ENCODE data around the gene PPP4R2. TPM values are rescaled to one million over a fixed set of nuclear protein-coding genes. Genes with fewer than 3 reads are reported as not detected.
A peak's percentile ranks its signal among the peaks of the same experiment; 100 is the strongest.

PPP4R2 gene
- polyA plus RNA-seq, 3 donors = 14.3 to 25.4 (median 18.7) TPM

- 92% methylated on average over 2 of the region's 5 CpGs for WGBS (ENCODE audit: insufficient coverage)
- Histone ChIP-seq H3K4me3 (replicated peaks in 1 of 3; ENCODE audit: low read depth in 2 of 3, low read length in 3 of 3) (peak overlapping the region in 1 of 3 experiments; percentile 1), H3K36me3 (replicated peaks in 1 of 2; ENCODE audit: control insufficient read depth in 1 of 2, insufficient read depth in 2 of 2, low read length in 2 of 2) (no peaks in the 10 kb centered on the region), H3K79me2 (ENCODE audit: insufficient read depth, low read length) (no peaks in the 10 kb centered on the region), H3K27ac (ENCODE audit: low read depth in 1 of 2, low read length in 2 of 2) (peak overlapping the region in 1 of 2 donors; percentile 74), H3K9me3 (replicated peaks in 1 of 2; ENCODE audit: control insufficient read depth in 1 of 2, insufficient read depth in 1 of 2, low read length in 2 of 2) (no peaks in the 10 kb centered on the region), H3K4me1 (ENCODE audit: control insufficient read depth in 1 of 2, insufficient read depth in 2 of 2, low read length in 2 of 2) (peaks cover 13 to 21% of the 10 kb centered on the region in 2 donors), H3K27me3 (ENCODE audit: control insufficient read depth in 2 of 2, insufficient read depth in 2 of 2, low read length in 2 of 2) (no peaks in the 10 kb centered on the region), H2AFZ (ENCODE audit: insufficient read depth, low read depth, low read length, poor library complexity, severe bottlenecking) (no peak overlapping the region), H4K20me1 (ENCODE audit: insufficient read depth, low read length) (no peaks in the 10 kb centered on the region), H3K4me2 (replicated peaks; ENCODE audit: extremely low read depth, low read length, poor library complexity, severe bottlenecking) (peak overlapping the region; percentile 2), H3K9ac (ENCODE audit: insufficient read depth, low read length, poor library complexity, severe bottlenecking) (no peak overlapping the region)
- Mint-ChIP-seq H3K4me3 (no peak overlapping the region), H3K27me3 (ENCODE audit: low read depth in 3 of 3) (peaks cover 0 to 6% (median 4%) of the 10 kb centered on the region in 3 donors), H3K9me3 (peaks cover 0 to 1% (median 0%) of the 10 kb centered on the region in 7 donors), H3K4me1 (peaks cover 19% of the 10 kb centered on the region), H3K36me3 (no peaks in the 10 kb centered on the region), H3K27ac (peak overlapping the region; percentile 82 to 92 (median 87))
- intact Hi-C loops (cut with micrococcal nuclease) = no loop called here
- TF ChIP-seq CTCF (IDR thresholded peaks at IDR 0.05) = peak; percentile 22
- DNase-seq = peak; percentile 67 to 88 (median 87)
Observed at GRCh38 chr3:72977060-72977808, 19.4 kb upstream of the PPP4R2 start.

DNA sequence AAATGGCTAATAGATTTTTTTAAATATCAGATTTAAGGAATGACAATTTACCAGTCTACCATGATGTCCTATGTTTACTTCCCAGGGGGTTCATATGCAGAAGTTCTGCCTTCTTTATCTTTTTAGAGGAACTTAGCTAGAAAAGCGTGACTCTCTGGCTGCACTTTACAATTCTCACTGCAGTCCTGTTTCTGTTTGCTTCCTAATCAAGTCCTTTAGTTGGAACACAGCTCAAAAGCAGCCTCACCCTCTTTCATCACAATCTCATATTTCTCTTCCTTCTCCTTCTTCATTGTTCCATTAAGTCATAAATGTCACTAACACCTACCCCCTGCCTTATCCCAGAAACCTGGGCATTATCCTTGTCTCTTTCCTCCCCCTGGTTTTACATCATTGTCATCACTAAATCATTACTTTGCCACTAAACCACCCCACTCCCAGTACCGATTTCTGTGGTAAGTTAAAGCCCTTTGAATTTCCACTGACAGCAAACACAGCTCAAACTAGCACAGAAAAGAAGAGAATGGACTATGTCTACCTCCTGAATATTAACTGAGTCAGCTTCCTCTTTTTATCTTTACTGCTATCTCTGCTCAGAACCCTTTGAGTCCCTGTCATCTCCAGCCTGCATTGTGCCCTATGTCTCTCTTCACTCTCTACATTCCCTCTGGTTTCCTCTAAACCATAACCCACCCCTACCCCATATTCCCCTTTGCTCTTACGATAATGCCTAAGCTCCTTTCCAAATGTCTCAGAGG is 13.8 kb upstream of the PPP4R2 start:
- H3K4me3 Mint-ChIP-seq = peak overlapping the region in 1 of 2 donors; percentile 67
- H3K36me3 ChIP-seq (replicated peaks in 1 of 2; ENCODE audit: control insufficient read depth in 1 of 2, insufficient read depth in 2 of 2, low read length in 2 of 2) = no peaks in the 10 kb centered on the region
- no peaks in the 10 kb centered on the region for H3K79me2 ChIP-seq (ENCODE audit: insufficient read depth, low read length)
- H3K9ac ChIP-seq (ENCODE audit: insufficient read depth, low read length, poor library complexity, severe bottlenecking) = no peak overlapping the region
- peaks cover 0 to 5% (median 5%) of the 10 kb centered on the region in 3 donors for H3K27me3 Mint-ChIP-seq (ENCODE audit: low read depth in 3 of 3)
- DNase-seq = peak; percentile 37 to 51 (median 42)
- intact Hi-C loops (cut with micrococcal nuclease) = no loop called here
- no peaks in the 10 kb centered on the region for H3K36me3 Mint-ChIP-seq
- peak overlapping the region; percentile 47 for H2AFZ ChIP-seq (ENCODE audit: insufficient read depth, low read depth, low read length, poor library complexity, severe bottlenecking)
- H3K9me3 Mint-ChIP-seq = peaks cover 3 to 18% (median 11%) of the 10 kb centered on the region in 7 donors
- H4K20me1 ChIP-seq (ENCODE audit: insufficient read depth, low read length) = no peaks in the 10 kb centered on the region
- no peak for TF ChIP-seq CTCF (IDR thresholded peaks at IDR 0.05)
- no peaks in the 10 kb centered on the region for H3K27me3 ChIP-seq (ENCODE audit: control insufficient read depth in 2 of 2, insufficient read depth in 2 of 2, low read length in 2 of 2)
- H3K4me1 Mint-ChIP-seq = peaks cover 11% of the 10 kb centered on the region
- 50% methylated on average over 2 of the region's 3 CpGs for WGBS (ENCODE audit: insufficient coverage)
- H3K27ac Mint-ChIP-seq = peak overlapping the region; percentile 76 to 94 (median 88)
- H3K4me1 ChIP-seq (ENCODE audit: control insufficient read depth in 1 of 2, insufficient read depth in 2 of 2, low read length in 2 of 2) = peaks cover 10 to 14% of the 10 kb centered on the region in 2 donors
- H3K4me3 ChIP-seq (replicated peaks in 1 of 3; ENCODE audit: low read depth in 2 of 3, low read length in 3 of 3) = peak overlapping the region in 1 of 3 experiments; percentile 29
- H3K9me3 ChIP-seq (replicated peaks in 1 of 2; ENCODE audit: control insufficient read depth in 1 of 2, insufficient read depth in 1 of 2, low read length in 2 of 2) = peaks cover 5 to 9% of the 10 kb centered on the region in 2 donors
- H3K4me2 ChIP-seq (replicated peaks; ENCODE audit: extremely low read depth, low read length, poor library complexity, severe bottlenecking) = peak overlapping the region; percentile 39
- peak overlapping the region in 1 of 2 donors; percentile 72 for H3K27ac ChIP-seq (ENCODE audit: low read depth in 1 of 2, low read length in 2 of 2)

All from CD14-positive monocyte (primary cell).